ENCODE measurements around the gene PALD1.
A peak's percentile ranks its signal among the peaks of the same experiment; 100 is the strongest.

PALD1 gene

GRCh38 chr10:70615784-70616522, 137.4 kb downstream of the PALD1 start:
- peak; percentile 51 for DNase-seq

- no peak for DNase-seq
Measured at GRCh38 chr10:70616761-70617160, 138.2 kb downstream of the PALD1 start.
